Fibroblast of peridontal ligament (primary cell): ENCODE data around the gene CPSF2.
"Not testable (repeated sequence)": the region's sequence is repeated elsewhere in the genome, so short reads cannot be mapped to it uniquely, and the experiment has no call there.

Source experiments
- DNase-seq: peaks from one replicate; pipeline ENCODE4 v3.0.0-alpha.2; 2010; ENCODE audit errors: extremely low read depth

The CPSF2 gene

GRCh38 chr14:92154283-92154942 lies 32.6 kb downstream of the CPSF2 start:
- DNase-seq: peak; percentile 60

GRCh38 chr14:92160619-92161018 lies 38.9 kb downstream of the CPSF2 start:
- DNase-seq: peak; percentile 90

GRCh38 chr14:92161521-92161920 lies 39.8 kb downstream of the CPSF2 start:
- no peak for DNase-seq

DNA sequence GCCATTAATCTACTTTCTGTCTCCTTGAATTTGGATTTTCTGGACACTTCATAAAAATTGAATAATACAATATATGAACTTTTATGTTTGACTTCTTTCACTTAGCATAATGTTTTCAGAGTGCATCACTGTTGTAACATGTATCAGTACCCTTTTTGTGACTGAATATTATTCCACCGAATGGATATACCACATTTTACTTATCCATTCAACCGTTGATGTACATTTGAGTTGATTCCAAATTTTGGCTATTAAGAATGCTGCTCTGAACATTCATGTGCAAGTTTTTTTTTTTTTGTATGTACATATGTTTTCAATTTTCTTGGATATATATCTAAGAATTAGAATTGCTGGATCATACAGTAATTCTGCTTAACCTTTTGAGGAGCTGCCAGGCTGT lies 43.2 kb downstream of the CPSF2 start:
- peak; percentile 22 for DNase-seq

DNA sequence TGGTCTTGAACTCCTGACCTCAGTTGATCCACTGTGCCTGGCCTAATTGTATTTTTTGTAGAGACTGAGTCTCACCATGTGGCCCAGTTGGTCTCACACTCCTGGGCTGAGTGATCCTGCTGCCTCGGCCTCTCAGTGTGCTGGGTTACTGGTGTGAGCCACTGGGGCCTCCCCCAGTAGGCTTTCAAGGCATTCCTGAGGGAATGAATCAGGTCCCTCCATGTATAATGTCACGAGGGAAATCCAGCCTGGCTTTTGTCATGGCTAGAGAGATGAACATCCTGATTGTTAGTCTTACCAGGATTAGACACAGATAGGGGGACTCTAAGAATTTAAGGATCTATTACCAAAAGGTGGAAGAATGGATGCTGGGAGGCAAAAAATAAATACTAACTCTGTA lies 51.9 kb downstream of the CPSF2 start:
- no peak for DNase-seq

DNA sequence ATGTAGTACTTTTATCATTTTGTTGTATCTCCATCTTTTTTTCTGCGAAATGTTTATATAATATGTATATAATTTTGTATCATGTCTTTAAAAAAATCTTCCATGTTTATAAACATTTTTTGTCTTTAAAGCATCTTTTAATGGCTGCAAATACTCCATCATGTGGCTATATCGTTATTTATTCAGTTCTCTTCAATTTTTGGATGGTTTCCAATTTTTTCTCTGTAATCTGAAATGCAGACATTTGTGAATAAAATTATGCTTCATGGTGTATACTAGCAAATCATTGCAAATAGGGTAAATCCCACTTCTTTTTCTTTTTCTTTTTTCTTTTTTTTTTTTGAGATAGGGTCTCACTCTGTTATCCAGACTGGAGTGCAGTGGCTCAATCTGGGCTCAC lies 54.0 kb downstream of the CPSF2 start:
- no peak for DNase-seq

- no peak for DNase-seq
Observed at GRCh38 chr14:92176476-92176875, 54.7 kb downstream of the CPSF2 start.

- DNase-seq: not testable (repeated sequence)
Observed at GRCh38 chr14:92179178-92179577, 57.4 kb downstream of the CPSF2 start.

GRCh38 chr14:92185559-92185958 lies 63.8 kb downstream of the CPSF2 start:
- no peak for DNase-seq

DNA sequence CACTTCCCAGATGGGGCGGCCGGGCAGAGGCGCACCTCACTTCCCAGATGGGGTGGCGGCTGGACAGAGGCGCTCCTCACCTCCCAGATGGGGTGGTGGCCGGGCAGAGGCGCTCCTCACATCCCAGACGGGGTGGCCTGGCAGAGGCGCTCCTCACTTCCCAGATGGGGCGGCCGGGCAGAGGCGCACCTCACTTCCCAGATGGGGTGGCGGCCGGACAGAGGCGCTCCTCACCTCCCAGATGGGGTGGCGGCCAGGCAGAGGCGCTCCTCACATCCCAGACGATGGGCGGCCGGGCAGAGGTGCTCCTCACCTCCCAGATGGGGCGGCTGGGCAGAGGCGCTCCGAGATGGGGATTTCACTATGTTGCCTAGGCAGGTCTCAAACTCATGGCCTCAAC lies 65.8 kb downstream of the CPSF2 start:
- DNase-seq: not testable (repeated sequence)

- no peak for DNase-seq
Observed at GRCh38 chr14:92190768-92191167, 69.0 kb downstream of the CPSF2 start.

DNA sequence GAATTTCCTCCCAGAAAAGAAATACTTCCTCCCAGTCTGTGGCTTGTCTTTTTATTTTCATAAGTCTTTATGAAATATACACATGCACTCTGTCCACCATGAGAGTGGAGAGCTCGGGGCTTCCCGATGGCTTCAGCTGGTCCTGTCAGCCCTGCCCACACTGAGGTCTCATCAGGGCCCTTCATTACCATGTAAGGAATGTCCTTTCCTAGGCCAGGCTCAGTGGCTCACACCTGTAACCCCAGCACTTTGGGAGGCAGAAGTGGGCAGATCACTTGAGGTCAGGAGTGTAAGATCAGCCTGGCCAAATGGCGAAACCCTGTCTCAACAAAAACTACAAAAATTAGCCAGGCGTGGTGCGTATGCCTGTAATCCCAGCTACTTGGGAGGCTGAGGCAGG lies 77.0 kb downstream of the CPSF2 start:
- no peak for DNase-seq

- DNase-seq: no peak
Observed at GRCh38 chr14:92199763-92200162, 78.0 kb downstream of the CPSF2 start.

GRCh38 chr14:92203116-92203515 lies 81.3 kb downstream of the CPSF2 start:
- no peak for DNase-seq

GRCh38 chr14:92204792-92205191 lies 83.0 kb downstream of the CPSF2 start:
- DNase-seq: no peak

- no peak for DNase-seq
Observed at GRCh38 chr14:92207012-92207927, 85.5 kb downstream of the CPSF2 start.

- DNase-seq: no peak
Observed at GRCh38 chr14:92207928-92208265, 86.1 kb downstream of the CPSF2 start.

GRCh38 chr14:92209141-92209540 lies 87.4 kb downstream of the CPSF2 start:
- DNase-seq: no peak

- not testable (repeated sequence) for DNase-seq
Observed at GRCh38 chr14:92213125-92213524, 91.4 kb downstream of the CPSF2 start.

DNA sequence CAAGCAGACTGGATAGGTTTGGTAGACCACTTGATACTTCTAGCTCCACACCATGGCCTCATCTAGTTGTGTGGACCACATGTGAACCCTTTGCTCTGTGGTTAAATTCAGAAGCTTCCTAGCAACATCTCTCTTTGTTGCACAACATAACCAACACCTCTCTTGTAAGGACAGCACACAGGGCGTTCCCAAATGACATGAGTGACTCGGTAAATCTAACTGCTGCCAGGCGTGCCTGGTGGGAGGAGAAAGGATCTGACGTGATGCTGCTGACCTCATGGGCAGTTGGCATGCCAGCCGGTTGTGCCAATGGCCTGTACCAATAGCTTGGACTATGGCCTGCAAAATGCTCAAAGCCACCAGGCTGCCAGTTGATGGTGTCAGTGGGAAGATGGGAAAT lies 93.8 kb downstream of the CPSF2 start:
- DNase-seq: no peak

DNA sequence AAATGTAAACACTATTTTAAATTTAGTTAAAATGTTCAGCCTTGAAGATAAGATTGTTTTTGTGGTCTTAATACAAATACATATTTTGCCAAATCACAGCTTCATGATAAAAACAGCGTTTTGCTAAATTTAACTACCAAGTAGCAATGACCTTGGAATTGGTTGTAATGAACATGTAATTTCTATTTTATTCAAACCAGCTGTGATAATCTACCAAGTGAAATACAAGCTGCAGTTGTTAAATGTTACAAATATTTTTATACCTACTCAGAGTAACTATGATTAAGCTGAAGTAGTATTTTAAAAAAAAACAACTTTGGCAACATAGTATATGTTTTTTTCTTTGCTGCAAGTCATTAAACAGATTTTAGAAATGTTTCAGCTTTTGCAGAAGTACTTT lies 96.2 kb downstream of the CPSF2 start:
- DNase-seq: peak; percentile 65
